ENCODE results near the gene SPEM3.
A peak's percentile ranks its signal among the peaks of the same experiment; 100 is the strongest.

Gene SPEM3

DNA sequence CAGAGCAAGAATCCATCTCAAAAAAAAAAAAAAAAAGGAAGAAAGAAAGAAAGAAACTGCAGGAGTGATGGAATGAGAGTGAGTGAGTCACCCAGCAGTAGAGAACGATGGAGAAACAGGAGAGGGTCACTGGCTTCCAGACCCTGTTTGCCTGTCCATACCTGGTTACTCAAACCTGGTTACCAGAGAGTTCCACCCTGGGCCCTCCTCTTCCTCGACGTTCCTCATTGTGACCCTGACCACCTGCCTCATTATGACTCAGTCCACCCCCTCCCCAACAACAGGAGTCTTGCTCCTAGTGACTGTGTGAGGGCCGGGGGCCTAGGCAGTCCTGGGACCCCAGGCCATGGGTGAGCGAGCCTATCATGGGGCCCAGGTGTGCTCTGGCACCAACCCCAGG, at the start of gene SPEM3:
Gene SPEM3 (plus strand): TSS at position 301 of the 400 bp plus-strand sequence. CDS start 46 bp downstream, at position 347.
- DNase-seq, result no peak

DNA sequence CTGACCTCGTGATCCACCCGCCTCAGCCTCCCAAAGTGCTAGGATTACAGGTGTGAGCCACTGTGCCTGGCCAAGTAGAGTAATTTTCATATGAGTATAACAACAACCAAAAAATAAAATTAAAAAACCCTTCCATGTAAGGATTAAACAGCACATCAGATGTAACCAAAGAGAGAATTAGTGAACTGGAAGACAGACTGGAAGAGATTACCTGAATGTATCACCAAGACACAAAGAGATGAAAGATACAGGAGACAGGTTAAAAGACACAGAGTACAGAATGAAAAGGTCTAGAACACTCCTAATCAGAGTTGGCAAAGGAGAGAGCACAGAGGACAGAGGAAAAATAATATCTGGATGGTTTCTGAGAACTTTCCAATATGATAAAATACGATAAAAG, 49.5 kb upstream of the SPEM3 start:
- DNase-seq, result no peak

DNA sequence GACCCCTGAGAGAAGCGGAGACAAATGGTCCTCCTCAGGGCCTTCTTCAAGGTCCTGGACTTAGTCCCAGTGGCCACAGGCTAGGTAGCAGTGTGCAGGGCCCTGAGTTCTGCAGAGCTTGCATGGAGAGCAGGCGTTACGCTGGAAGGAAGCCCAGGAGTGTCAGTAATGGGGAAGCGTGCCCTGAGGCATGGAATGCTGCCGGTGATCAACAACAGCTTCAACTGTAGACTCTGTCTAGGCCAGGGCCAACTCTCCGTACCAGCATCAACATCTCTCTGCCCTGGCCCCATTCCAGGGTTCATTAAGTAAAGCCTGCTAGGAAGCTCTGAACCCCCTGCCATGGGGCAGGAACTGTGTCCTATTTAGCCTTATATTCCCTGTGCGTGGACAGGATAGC, 48.3 kb upstream of the SPEM3 start:
- no peak for DNase-seq

DNA sequence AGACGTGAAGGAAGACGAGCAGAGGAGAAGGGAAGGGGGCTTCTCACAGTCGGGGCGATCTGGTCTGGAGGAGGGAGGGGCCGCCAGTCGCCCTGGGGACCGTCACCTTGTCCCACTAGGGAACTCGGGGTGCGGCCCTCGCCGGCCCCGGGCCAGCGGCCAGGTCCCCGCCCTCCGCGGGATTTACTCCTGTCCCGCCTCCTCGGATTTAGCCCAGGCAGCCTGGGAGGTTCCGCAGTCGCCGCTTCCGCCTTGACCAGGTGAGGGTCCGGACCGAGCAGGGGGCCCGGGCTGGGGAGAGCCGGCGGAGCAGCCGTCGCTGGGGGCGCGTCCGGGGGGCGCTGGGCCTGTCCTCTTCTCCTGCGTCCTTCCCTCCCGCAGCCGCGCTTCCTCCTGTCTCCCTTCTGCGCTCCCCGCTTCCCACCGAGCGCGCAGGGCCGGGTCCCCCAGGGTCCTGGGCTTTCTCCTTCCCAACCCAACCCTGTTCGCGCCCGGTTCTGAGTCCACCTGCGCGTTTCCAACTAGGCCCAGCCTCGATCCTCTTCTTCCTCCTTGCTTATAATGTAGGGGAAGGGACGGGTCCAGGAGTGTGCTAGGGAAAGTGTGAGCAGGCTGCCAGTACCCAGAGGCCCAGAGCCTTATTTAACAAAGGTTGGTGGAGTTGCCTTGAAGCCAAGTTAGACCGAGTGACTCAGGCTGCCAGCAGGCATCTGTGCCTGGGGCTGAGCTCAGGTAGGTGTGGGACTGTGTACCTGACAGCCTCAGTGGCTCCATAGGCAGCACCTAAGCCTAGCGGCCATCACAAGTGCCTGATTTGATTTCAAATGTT, 47.6 kb upstream of the SPEM3 start, which contains the start of gene TNK1:
Gene TNK1 (plus strand): TSS at position 235 of the 829 bp plus-strand sequence. CDS start 1,838 bp downstream, outside the sequence.
- no peak for DNase-seq

DNA sequence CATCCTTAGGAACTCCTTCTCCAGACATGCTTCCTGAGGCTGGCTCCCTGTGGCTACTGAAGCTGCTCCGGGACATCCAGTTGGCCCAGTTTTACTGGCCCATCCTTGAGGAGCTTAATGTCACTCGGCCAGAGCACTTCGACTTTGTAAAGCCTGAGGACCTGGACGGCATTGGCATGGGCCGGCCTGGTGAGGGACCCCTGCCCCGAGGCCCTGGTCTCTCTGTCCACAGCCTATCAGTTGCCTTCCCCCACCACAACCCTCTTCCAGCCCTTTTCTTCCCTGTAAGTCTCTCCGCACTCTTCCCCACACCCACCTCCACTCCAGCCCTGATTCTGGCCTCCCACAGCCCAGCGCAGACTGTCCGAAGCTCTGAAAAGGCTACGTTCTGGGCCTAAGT, 45.8 kb upstream of the SPEM3 start:
- no peak for DNase-seq

DNA sequence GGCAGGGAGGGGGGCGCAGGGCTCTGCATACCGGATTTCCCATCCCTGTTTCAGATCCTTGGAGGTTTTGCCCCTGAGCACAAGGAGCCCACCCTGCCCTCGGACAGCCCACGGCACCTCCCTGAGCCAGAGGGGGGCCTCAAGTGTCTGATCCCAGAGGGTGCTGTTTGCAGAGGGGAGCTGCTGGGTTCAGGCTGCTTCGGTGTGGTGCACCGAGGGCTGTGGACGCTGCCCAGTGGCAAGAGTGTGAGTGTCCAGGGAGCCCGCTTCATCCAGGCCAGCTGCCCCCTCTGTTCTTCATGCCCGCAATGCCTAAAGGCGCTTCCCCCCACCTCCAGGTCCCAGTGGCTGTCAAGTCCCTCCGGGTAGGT, 45.3 kb upstream of the SPEM3 start:
- no peak for DNase-seq

DNA sequence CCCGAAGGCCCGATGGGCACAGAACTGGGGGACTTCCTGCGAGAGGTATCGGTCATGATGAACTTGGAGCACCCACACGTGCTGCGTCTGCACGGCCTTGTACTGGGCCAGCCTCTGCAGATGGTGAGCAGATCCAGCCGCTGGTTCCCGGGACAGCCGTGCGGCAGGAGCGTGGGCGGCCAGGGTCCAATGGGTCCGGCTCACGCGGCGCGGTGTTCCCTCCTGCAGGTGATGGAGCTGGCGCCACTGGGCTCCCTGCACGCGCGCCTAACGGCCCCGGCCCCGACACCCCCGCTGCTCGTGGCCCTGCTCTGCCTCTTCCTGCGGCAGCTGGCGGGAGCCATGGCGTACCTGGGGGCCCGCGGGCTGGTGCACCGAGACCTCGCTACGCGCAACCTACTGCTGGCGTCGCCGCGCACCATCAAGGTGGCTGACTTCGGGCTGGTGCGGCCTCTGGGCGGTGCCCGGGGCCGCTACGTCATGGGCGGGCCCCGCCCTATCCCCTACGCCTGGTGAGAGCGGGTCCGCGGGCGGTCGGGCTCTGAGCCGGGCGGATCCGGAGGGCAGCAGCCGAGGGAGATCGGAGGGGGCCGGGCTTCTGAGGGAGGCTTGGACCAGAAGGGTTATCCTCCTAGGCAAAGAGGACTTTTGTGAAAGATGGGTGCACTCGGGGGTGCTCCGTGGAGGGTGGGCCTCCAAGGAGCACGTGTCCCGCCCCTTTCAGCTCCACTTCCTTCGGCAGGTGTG, 44.7 kb upstream of the SPEM3 start:
- peak; percentile 87 for DNase-seq

DNA sequence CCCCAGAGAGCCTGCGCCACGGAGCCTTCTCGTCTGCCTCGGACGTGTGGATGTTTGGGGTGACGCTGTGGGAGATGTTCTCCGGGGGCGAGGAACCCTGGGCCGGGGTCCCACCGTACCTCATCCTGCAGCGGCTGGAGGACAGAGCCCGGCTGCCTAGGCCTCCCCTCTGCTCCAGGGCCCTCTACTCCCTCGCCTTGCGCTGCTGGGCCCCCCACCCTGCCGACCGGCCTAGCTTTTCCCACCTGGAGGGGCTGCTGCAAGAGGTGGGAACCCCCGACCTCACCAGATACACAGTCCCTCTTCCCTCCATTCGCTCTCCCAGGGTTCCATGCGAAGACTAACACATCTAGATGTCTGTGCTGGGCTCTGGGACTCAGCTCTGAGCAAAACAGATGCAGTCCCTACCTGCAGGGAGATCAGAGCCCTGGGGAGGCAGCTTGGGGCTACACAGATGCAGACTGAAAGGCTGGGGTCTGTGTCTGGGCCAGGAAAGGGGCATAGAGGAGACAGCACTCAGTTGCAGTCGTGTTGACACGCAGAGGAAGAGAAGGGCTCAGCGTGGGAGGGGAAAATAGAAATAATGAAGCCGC, 44.1 kb upstream of the SPEM3 start:
- DNase-seq, result no peak

DNA sequence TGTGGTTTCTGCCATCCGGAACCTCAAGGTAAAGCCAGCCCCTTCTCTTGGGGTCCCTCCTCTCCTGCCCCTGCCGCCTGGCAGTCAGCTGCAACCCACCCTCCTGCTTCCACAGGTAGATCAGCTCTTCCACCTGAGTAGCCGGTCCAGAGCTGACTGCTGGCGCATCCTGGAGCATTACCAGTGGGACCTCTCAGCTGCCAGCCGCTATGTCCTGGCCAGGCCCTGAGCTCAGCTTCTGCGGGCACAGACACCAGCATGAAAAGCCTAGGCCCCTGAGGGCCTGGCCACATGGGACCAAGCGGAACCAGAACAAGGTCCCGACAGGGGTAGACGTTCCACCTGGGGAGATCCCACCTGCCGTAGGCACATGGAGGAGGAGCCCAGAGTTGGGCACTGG, 39.8 kb upstream of the SPEM3 start:
- DNase-seq, result no peak

DNA sequence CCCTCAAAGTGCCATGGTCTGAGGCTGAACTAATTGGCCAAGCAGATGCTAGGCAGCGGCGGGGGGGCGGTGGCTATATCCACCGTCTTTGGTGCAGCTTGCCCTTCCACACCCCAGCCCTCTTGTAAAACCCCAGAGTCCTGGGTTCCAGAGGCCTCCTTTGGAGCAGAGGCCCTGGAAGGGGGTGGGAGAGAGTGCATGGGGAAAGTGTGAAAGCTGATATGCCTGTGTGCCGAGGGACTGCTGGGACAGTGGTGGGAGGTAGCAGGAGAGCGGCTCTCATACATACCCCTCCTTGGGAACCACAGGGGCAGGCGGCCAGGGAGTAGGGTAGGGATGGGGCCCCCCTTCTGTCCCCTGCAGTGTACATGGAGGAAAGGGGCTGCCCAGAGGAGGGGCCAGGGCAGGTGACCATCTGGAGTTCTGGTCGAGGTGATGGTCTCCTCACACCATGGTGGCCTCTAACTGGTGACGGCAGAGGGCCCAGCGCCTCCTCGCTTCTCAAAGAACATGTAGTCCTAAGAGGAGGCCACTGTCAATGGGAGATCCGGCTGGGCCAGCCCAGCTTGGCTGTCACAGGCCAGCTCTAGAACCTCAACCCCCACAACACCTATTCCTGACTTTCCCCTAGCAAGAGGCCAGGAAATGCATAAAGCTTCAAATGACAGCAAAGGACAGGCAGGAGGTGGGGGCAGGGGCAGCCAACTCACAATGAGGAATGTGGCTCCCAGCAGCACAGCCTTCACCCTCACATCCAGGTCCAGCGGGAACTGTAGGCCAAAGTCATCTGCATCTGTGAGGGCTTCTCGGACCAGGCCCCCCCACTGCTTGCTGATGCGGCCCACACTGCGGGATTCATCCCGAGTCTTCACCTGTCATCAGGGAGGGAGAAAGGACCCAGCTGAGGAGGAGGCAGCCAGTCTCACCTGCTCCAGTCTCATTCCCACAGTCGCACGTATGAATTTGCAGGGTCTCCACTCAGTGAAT, 38.4 kb upstream of the SPEM3 start:
- DNase-seq, result no peak

DNA sequence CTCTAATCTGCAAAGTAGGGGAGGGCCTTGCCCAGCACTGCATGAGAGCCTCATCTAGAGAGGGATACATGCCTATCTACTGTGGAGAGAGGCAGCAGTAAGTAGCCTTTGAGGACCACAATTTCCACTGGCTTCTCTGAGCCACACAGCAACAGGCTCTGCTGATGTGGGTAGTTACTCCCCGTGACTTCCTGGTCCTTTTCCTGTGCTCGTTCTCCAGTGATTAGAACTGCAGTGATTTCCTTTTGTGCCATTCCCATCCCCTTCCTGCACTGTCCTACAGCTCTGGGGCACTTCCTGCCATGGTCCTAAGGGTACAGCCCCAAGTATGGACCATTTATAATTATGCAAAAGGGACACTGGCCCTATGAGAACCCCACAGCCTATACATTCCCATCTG, 37.4 kb upstream of the SPEM3 start:
- no peak for DNase-seq

DNA sequence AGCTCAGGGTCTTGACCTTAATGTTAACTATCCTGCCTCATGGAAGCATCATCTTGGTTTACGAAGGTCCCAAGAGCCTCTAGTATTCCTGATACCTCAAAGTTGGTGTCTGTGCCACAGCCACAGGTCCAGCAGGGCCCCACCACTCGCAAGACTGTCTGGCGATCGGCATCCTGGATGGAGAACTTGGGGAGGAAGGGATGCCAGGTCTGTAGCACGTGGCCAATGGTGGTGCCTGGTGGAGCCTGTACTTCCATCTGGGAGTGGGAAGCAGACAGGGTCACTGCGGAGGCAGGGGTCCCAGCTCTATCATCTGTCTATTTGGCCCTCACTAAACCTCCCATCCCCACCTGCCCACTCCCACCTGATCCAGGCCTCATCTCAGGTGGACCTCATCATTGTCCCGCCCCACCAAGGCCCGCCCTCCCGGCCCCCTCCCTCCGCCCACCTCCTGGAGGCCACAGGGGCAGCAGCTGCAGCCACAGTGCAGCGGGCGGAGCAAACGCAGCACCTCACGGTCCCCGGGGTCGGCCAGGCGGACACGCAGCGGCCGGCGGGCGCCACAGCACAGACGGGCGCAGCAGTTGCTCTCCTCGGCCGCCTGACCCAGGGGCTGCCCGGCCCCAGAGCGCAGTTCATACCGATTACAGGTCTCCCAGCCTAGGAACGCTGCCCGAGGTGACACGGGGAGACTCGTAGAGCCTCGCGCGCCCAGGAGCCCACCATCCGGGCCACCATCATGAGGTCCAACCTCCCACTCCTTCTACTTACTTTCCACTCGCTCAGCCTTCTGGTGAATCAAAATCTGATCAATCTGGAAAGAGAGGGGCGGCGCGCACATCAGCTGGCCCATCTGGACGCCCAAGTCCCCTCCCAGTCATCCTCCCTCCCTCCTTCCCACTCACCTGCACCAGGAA, 35.7 kb upstream of the SPEM3 start:
- DNase-seq, result no peak

DNA sequence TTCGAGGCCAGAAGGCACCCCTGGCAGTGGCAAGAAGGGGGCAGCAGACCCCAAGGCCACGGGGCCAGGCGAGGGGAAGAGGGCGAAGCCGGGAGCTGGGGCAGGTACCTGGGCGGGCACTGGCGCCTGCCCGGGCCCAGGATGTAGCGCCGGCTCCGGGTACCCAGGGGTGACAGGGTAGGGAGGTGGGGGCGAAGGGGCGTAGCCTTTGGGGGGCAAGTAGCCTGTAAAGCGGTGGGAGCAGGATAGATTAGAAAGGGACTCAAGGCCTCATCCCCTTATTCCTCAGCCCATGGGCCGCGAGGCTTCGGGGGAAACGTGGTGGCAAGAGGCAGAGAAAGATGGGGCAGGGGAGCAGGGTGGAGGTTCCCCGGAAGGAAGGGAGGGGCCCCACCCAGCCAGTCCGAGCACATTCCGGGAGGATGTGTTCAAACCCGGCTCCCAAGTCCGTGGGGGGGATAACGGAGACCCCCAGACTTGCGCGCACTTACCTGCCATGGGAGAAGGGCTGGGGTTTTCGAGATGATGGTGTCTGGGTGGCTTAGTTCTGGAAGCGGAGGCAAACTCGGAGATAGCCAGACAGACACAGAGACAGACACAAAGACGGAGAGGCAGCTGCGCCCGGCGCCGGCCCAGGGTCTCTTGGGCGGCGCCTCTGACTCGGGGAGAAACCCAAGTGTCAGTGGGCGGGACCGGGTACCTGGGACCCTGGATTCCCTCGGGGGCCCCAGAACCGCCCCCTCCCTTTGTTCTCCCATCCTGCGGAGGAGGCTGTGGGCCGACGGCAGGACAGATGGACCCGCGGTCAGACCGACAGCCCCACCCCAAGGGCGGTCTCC, 34.8 kb upstream of the SPEM3 start:
- peak; percentile 82 for DNase-seq

DNA sequence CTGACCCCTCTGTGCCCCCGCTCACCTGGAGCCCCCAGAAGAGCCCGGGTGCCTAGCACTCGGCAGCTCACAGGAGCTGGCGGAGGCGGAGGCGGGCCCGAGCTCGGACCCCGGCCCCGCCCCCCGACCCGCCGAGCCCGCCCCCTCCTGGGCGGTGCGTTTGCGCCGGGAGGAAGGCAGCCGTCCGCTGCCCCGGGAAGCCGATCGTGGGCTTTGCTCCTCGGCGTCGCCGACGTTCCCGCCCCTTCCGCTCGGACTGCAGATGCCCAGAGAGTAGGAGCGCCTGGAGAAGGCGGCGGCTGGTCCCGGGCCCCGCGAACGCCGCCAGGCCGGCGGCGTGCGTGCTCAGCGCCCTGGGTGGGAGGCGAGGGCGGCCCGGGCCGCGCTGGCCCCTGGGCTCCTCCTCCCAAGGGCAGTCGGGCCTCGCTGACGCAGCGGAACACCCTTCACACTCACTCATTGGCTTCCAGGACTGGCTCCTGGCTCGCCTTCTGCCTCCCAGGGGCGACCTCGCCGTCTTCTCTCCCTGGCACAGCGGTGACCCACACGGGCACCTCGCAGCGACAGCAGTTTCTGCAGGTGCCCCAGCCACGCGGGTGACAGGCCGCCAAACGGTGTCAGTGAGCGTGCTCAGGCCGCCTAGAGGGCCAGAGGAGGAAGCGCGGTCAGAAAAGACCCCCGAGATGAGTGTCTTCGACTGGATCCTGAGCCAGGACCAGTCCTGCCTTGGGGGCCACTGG, 34.0 kb upstream of the SPEM3 start, which contains the start of gene PLSCR3:
Gene PLSCR3 (minus strand): TSS at position 74 of the 740 bp plus-strand sequence. CDS start 415 bp downstream, outside the sequence.
- peak; percentile 85 for DNase-seq

DNA sequence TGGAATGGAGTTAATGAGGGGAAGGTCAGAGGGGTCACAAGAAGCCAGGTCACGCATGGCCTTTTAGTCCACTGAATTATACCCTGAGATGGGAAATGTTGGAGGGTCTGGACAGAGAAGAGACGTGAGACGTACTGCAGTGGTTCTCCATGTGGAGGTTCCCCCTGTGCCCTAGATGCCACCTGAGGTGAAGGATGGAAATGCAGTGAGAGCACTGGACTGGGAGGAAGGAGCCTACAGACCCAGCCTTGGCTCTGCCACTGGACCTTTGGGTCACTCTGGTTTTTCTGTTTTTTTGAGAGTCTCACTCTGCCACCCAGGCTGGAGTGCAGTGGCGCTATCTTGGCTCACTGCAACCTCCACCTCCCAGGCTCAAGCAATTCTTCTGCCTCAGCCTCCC, 32.5 kb upstream of the SPEM3 start:
- DNase-seq, result no peak

DNA sequence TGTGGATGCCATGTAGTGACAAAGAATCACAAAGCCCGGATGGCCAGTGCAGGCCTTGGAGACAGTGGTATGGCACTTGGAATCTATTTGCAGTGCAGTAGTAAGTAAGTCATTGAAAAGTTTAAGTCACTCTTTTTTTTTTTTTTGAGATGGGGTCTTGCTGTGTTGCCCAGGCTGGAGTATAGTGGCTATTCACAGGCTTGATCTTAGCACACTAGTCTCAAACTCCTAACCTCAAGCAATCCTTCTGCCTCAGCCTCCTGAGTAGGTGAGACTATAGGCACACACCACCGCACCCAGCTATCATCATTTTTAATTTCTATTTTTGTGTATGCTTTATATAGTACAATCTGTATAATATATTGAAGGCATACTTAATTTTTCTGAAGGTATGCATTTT, 30.0 kb upstream of the SPEM3 start:
- no peak for DNase-seq

DNA sequence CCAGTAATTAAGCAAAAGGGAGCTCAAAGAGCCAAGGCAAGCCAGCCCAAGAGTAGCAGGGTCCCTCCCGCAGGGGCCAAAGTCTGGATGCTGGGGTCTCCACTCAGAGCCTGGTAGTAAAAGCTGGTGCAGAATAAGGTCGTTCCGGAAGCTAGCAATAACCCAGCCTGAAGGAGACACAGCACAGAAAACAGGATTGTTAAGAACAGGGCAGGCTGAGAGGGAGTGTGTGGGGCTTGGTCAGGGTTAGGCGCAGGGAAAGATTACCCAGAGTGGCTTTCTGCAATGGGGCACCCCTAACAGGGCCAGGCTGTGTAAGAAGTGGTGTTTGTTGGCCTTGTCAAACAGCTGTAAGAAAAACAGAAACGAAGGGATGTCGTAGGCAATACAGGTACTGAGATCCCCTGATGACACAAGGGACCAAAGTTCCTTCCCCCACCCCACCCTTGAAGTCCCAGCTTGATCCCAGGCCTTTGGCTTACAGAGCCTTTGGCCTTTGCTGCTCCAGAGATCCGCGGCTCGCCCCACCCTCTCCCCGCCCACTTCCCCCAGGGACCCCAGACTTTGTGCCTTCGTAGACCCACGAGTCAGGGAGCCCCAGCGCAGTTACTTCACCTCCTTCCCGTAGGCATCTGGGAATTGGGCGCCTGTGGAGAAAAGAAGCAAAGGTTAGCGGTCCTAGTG, 25.5 kb upstream of the SPEM3 start:
- DNase-seq, result peak; percentile 49

DNA sequence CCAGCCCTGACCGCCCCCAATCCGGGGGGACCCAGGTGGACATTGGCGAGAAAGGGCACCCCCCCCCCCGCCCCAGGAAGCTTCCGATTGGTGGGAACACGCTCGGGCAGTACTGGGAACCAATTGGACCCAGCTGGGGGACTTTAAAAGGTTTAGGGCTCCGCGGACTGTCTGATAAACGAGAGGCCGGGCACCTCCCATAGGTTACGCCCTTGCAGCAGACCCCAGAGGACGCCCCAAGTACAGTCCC, 25.0 kb upstream of the SPEM3 start:
- no peak for DNase-seq
